Measurements from ENCODE around the gene PI4K2A.

DNA sequence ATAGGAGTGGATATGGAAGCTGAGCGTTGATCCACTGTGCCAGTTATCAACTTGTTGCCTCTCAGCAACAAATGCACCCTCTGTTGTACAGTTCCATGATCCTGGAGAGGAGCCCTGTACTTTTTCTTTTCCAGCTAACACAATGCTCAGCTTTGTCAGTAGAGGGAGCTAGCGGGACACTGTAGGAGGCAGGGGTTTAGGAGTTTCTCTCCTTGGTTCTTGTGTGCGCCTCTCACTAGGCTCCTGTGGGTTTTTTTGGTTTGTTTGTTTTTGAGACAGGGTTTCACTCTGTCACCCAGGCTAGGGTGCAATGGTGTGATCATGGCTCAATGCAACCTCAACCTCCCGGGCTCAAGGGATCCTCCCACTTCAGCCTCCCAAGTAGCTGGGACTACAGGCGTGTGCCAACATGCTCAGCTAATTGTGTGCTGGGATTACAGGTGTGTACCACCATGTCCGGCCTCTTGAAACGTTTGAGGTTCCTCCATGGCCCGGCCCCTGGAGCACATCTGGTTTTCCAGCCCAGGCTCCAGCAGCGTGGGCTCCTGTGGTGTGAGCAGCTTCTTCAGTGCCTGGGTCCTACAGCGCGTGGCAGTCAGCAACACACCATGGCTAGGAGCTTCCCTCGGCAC, 61.1 kb downstream of the PI4K2A start:
- TF ChIP-seq, protein P1, sequence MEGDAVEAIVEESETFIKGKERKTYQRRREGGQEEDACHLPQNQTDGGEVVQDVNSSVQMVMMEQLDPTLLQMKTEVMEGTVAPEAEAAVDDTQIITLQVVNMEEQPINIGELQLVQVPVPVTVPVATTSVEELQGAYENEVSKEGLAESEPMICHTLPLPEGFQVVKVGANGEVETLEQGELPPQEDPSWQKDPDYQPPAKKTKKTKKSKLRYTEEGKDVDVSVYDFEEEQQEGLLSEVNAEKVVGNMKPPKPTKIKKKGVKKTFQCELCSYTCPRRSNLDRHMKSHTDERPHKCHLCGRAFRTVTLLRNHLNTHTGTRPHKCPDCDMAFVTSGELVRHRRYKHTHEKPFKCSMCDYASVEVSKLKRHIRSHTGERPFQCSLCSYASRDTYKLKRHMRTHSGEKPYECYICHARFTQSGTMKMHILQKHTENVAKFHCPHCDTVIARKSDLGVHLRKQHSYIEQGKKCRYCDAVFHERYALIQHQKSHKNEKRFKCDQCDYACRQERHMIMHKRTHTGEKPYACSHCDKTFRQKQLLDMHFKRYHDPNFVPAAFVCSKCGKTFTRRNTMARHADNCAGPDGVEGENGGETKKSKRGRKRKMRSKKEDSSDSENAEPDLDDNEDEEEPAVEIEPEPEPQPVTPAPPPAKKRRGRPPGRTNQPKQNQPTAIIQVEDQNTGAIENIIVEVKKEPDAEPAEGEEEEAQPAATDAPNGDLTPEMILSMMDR (IDR thresholded peaks at IDR 0.05): peak; percentile 54 to 77 (median 72)
- TF ChIP-seq POLR2AphosphoS5 (IDR thresholded peaks at IDR 0.05; ENCODE audit: insufficient read depth in 1 of 2, low read depth in 1 of 2): no peak
- no peak for TF ChIP-seq POLR2A (IDR thresholded peaks at IDR 0.05)
